H1 (cell line): ENCODE results near the gene NRBF2. TPM values are rescaled to one million over a fixed set of nuclear protein-coding genes. Genes with fewer than 3 reads are reported as not detected.

Source experiments
- CTCF ChIA-PET: fragments of 300-600 bp; sonication (Branson Sonifier 250); formaldehyde crosslinking; loops from one replicate; lab custom pipeline; 2021; ENCODE audit not compliant: partially characterized antibody; lab: Charles Lee
- POLR2A ChIA-PET: fragments of 300-600 bp; sonication (Branson Sonifier 250); formaldehyde crosslinking; loops from one replicate; lab custom pipeline; 2021; ENCODE audit warnings: inconsistent platforms; ENCODE audit not compliant: partially characterized antibody; lab: Charles Lee
- DNase-seq, 2 experiments: peaks; one replicate each; pipeline versions ENCODE4 v3.0.0 to v3.0.0-alpha.2; 2010 to 2022; ENCODE audit warnings: low spot score in 2 of 2, low read depth in 1 of 2, mixed read lengths in 1 of 2
- FAIRE-seq: peaks from 2 replicates; lab custom pipeline; 2011; peaks lifted over from hg19 to GRCh38; lab: Jason Lieb, UNC
- H2AFZ ChIP-seq: 2 replicates; pipeline ENCODE4 v1.8.1; 2012; ENCODE audit warnings: low read length, inconsistent platforms
- H2AK5ac ChIP-seq: 2 replicates; pipeline ENCODE4 v1.6.1; 2013; ENCODE audit warnings: low read depth, low read length
- H2BK120ac ChIP-seq: replicated peaks from 2 replicates; pipeline ENCODE3; 2013; ENCODE audit warnings: low read depth, low read length, inconsistent platforms
- H2BK12ac ChIP-seq: 2 replicates; pipeline ENCODE4 v1.6.1; 2013; ENCODE audit warnings: low read depth, low read length
- H2BK15ac ChIP-seq: 2 replicates; pipeline ENCODE4 v1.6.1; 2013; ENCODE audit warnings: low read length
- H2BK20ac ChIP-seq: 2 replicates; pipeline ENCODE4 v1.6.1; 2013; ENCODE audit warnings: low read length
- H2BK5ac ChIP-seq: 2 replicates; pipeline ENCODE4 v1.6.1; 2013; ENCODE audit warnings: low read depth, low read length
- H3K14ac ChIP-seq: 2 replicates; pipeline ENCODE4 v1.6.1; 2013; ENCODE audit warnings: inconsistent platforms; ENCODE audit not compliant: insufficient read length
- H3K18ac ChIP-seq: 2 replicates; pipeline ENCODE4 v1.6.1; 2013; ENCODE audit warnings: low read length; ENCODE audit errors: extremely low read depth
- H3K23ac ChIP-seq: 2 replicates; pipeline ENCODE4 v1.6.1; 2013; ENCODE audit warnings: inconsistent platforms; ENCODE audit not compliant: insufficient read length
- H3K23me2 ChIP-seq: 2 replicates; pipeline ENCODE4 v1.6.1; 2013; ENCODE audit warnings: low read depth, low read length
- H3K27ac ChIP-seq: 2 replicates; pipeline ENCODE4 v1.6.1; 2011; ENCODE audit warnings: low read depth, low read length, inconsistent platforms
- H3K27me3 ChIP-seq, 4 experiments: replicated peaks in 1 of 4; 1 replicate in 1 of 4; 2 replicates in 3 of 4; pipeline versions ENCODE4 v1.6.1 to v1.8.1; 2011 to 2013; ENCODE audit warnings: low read length in 3 of 4, mild to moderate bottlenecking in 3 of 4, inconsistent platforms in 2 of 4, mixed read lengths in 2 of 4, moderate library complexity in 1 of 4; ENCODE audit not compliant: control insufficient read depth in 3 of 4, insufficient read depth in 3 of 4; ENCODE audit errors: extremely low read depth in 1 of 4
- H3K36me3 ChIP-seq, 4 experiments: 2 replicates each; pipeline versions ENCODE4 v1.6.1 to v1.8.1; 2011 to 2013; ENCODE audit warnings: mild to moderate bottlenecking in 4 of 4, low read length in 3 of 4, moderate library complexity in 2 of 4, control low read depth in 1 of 4, inconsistent platforms in 1 of 4; ENCODE audit not compliant: insufficient read depth in 4 of 4, control insufficient read depth in 2 of 4
- H3K4ac ChIP-seq: replicated peaks from 2 replicates; pipeline ENCODE3; 2013; ENCODE audit warnings: low read length, low read depth, mixed read lengths, inconsistent platforms; ENCODE audit not compliant: insufficient read length
- H3K4me1 ChIP-seq, 4 experiments: replicated peaks in 1 of 4; 1 replicate in 1 of 4; 2 replicates in 3 of 4; pipeline versions ENCODE4 v1.6.1 to v1.8.1; 2011 to 2013; ENCODE audit warnings: low read length in 3 of 4, inconsistent platforms in 2 of 4, mixed read lengths in 1 of 4; ENCODE audit not compliant: insufficient read depth in 4 of 4, control insufficient read depth in 3 of 4
- H3K4me2 ChIP-seq, 2 experiments: 2 replicates each; pipeline versions ENCODE4 v1.6.1 to v1.8.1; 2011 to 2013; ENCODE audit warnings: low read depth in 2 of 2, low read length in 2 of 2, control low read depth in 1 of 2, inconsistent platforms in 1 of 2, mild to moderate bottlenecking in 1 of 2; ENCODE audit not compliant: insufficient read depth in 1 of 2
- H3K4me3 ChIP-seq, 4 experiments: fragments of 200-600, 300-600 bp in 1 of 4; sonication (generic), shearing (Covaris generic), sonication (Bioruptor Twin) in 1 of 4; 2 replicates each; pipeline versions ENCODE4 v1.5.1 to v1.8.1; 2011 to 2016; ENCODE audit warnings: low read length in 4 of 4, low read depth in 3 of 4, control low read depth in 2 of 4, inconsistent platforms in 2 of 4, mild to moderate bottlenecking in 2 of 4, mixed read lengths in 1 of 4, moderate library complexity in 1 of 4; ENCODE audit not compliant: insufficient read depth in 2 of 4; ENCODE audit errors: extremely low read depth in 1 of 4
- H3K56ac ChIP-seq: replicated peaks from 2 replicates; pipeline ENCODE3; 2013; ENCODE audit warnings: low read depth, mild to moderate bottlenecking, mixed read lengths, low read length, inconsistent platforms; ENCODE audit not compliant: insufficient read length
- H3K79me1 ChIP-seq: 2 replicates; pipeline ENCODE4 v1.6.1; 2013; ENCODE audit warnings: low read depth, low read length, control low read depth
- H3K79me2 ChIP-seq, 2 experiments: 2 replicates each; pipeline versions ENCODE4 v1.6.1 to v1.8.1; 2012 to 2013; ENCODE audit warnings: low read length in 2 of 2, mild to moderate bottlenecking in 2 of 2, inconsistent platforms in 1 of 2; ENCODE audit not compliant: insufficient read depth in 2 of 2, control insufficient read depth in 1 of 2
- H3K9ac ChIP-seq, 4 experiments: replicated peaks in 1 of 4; 1 replicate in 1 of 4; 2 replicates in 3 of 4; pipeline versions ENCODE4 v1.6.1 to v1.8.1; 2011 to 2013; ENCODE audit warnings: low read depth in 3 of 4, low read length in 3 of 4, control low read depth in 2 of 4, mild to moderate bottlenecking in 2 of 4, moderate library complexity in 2 of 4, inconsistent platforms in 1 of 4; ENCODE audit errors: extremely low read depth in 1 of 4
- H3K9me3 ChIP-seq, 2 experiments: 2 replicates each; pipeline versions ENCODE4 v1.6.1 to v1.8.1; 2012 to 2013; ENCODE audit warnings: mild to moderate bottlenecking in 2 of 2, moderate library complexity in 2 of 2, control low read depth in 1 of 2, inconsistent platforms in 1 of 2, low read depth in 1 of 2, low read length in 1 of 2, mixed read lengths in 1 of 2; ENCODE audit not compliant: insufficient read depth in 2 of 2
- H4K20me1 ChIP-seq, 2 experiments: replicated peaks in 1 of 2; 2 replicates each; pipeline versions ENCODE3 to v1.8.1; 2011 to 2013; ENCODE audit warnings: inconsistent platforms in 2 of 2, low read length in 2 of 2, mild to moderate bottlenecking in 1 of 2; ENCODE audit not compliant: insufficient read depth in 2 of 2, control insufficient read depth in 1 of 2
- H4K5ac ChIP-seq: 2 replicates; pipeline ENCODE4 v1.6.1; 2013; ENCODE audit warnings: low read length, low read depth, mixed read lengths, inconsistent platforms; ENCODE audit not compliant: insufficient read length
- H4K8ac ChIP-seq: 2 replicates; pipeline ENCODE4 v1.8.0; 2013; ENCODE audit warnings: mild to moderate bottlenecking, moderate library complexity, low read length, inconsistent platforms; ENCODE audit not compliant: insufficient read depth; ENCODE audit errors: extremely low read depth
- H4K91ac ChIP-seq: replicated peaks from 2 replicates; pipeline ENCODE3; 2013; ENCODE audit warnings: low read length, mixed read lengths, inconsistent platforms; ENCODE audit not compliant: insufficient read length
- EP300 ChIP-seq, 2 experiments: IDR thresholded peaks; 1 replicate in 1 of 2; 2 replicates in 1 of 2; pipeline ENCODE4 v1.6.1; 2011 to 2012; ENCODE audit warnings: low read depth in 2 of 2, low read length in 2 of 2, mild to moderate bottlenecking in 2 of 2, borderline replicate concordance in 1 of 2, inconsistent platforms in 1 of 2, moderate library complexity in 1 of 2
- SIN3A ChIP-seq, 2 experiments: IDR thresholded peaks in 1 of 2; conservative IDR thresholded peaks in 1 of 2; 2 replicates each; pipeline ENCODE4 v1.6.1; 2011 to 2012; ENCODE audit warnings: low read length in 2 of 2, improper control_type of control experiment in 1 of 2, low read depth in 1 of 2, mild to moderate bottlenecking in 1 of 2
- WGBS, 2 experiments: shearing (Covaris generic) in 1 of 2; methylation state at CpG; one replicate each; pipeline versions ENCODE4 v1.1.6 to v1.1.7; 2013 to 2015; ENCODE audit warnings: low lambda C conversion rate in 2 of 2, mixed read lengths in 2 of 2, inconsistent platforms in 1 of 2, low coverage in 1 of 2, missing lambda C conversion rate in 1 of 2; ENCODE audit not compliant: insufficient replicate concordance in 2 of 2, insufficient coverage in 1 of 2, insufficient read length in 1 of 2; ENCODE audit errors: extremely low coverage in 1 of 2, missing lambda C conversion rate in 1 of 2; 5-methylcytosine and 5-hydroxymethylcytosine counted together
- polyA plus RNA-seq, 7 experiments: library from polyadenylated mRNA; depleted of rRNA in 3 of 7; stranded (reverse) in 5 of 7; unstranded in 2 of 7; fragments of >200 nt in 5 of 7; fragments of 200-250 nt in 2 of 7; gene quantifications; 1 replicate in 5 of 7; 2 replicates in 1 of 7; 4 replicates in 1 of 7; pipeline versions ENCODE4 v1.2.1 to v1.2.3, GENCODE V29; 2011 to 2013; ENCODE audit warnings: missing spikeins in 2 of 7, mixed read lengths in 2 of 7
- total RNA-seq: library from RNA; stranded (reverse); fragmentation: NEBNext Ultra II Directional; extraction: Animal tissue kit (Norgen Biotek cat#: 25700); gene quantifications from 2 replicates; pipeline ENCODE4 v1.2.1, GENCODE V29; 2021

NRBF2 gene
- total and polyA plus RNA-seq, 2 of the 8 experiments (the other 6 are each of a cell fraction or from before 2014, with no cell fraction given), result 11.0 to 29.9 TPM

DNA sequence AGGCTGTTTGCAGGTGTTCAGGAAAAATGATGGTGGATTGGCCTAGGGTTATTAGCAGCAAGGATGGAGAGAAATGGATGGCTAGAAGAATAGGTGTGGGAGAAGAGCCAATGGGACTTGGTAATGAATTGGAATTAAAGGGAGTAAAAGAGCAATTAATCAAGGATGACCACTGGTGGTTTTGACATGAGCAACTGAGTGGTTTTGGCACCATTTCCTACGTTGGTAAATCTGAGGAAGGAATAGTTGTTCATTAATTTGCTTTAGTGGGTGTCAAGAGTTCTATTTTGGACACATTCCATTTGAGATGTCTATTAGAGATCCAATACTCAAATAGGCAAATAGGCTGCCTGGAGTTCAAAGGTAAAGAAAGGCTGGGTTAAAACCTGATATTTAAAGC lies 38.2 kb upstream of the NRBF2 start:
- Histone ChIP-seq H3K18ac (no peak overlapping the region), H3K27ac (no peak overlapping the region), H3K4me3 (no peak overlapping the region), H2BK20ac (no peak overlapping the region), H2AK5ac (no peak overlapping the region), H2BK15ac (no peak overlapping the region), H3K4me1 (no peaks in the 10 kb centered on the region), H4K5ac (no peak overlapping the region), H3K9ac (no peak overlapping the region), H3K56ac (no peak overlapping the region), H3K23ac (no peak overlapping the region), H3K79me1 (no peaks in the 10 kb centered on the region), H2BK120ac (no peak overlapping the region), H4K20me1 (no peaks in the 10 kb centered on the region), H3K79me2 (no peaks in the 10 kb centered on the region), H3K27me3 (no peaks in the 10 kb centered on the region), H4K8ac (no peak overlapping the region), H3K9me3 (no peaks in the 10 kb centered on the region; a peak in 1 of 4 replicates), H2AFZ (no peak overlapping the region), H2BK5ac (no peak overlapping the region), H4K91ac (no peak overlapping the region), H3K4ac (no peak overlapping the region), H3K23me2 (no peaks in the 10 kb centered on the region), H3K36me3 (no peaks in the 10 kb centered on the region), H3K4me2 (no peak overlapping the region), H3K14ac (no peak overlapping the region), H2BK12ac (no peak overlapping the region)
- DNase-seq (no peak), FAIRE-seq (no peak)
- ChIA-PET POLR2A (no interaction called here), CTCF (interaction anchor here (1.0 to 3.6 kb wide), 2 partner anchors 11 to 484 kb away, joined by 3 to 13 read pairs; no protein-coding TSS in a partner anchor)
- WGBS, 2 experiments, result 88% methylated on average over 1 of the region's 1 CpG; no CpG with 5 or more reads in 1 of the 2 experiments
- TF ChIP-seq EP300 (IDR thresholded peaks at IDR 0.05; ENCODE audit: borderline replicate concordance in 1 of 2, low read depth in 2 of 2, low read length in 2 of 2), result no peak
- TF ChIP-seq SIN3A (conservative IDR thresholded peaks at IDR 0.05 in 1 of 2, IDR thresholded peaks at IDR 0.05 in 1 of 2; ENCODE audit: low read depth in 1 of 2, low read length in 2 of 2), result no peak
